GM19324 (cell line): ENCODE measurements around the gene GPAT3.
"Not testable (repeated sequence)": the region's sequence is repeated elsewhere in the genome, so short reads cannot be mapped to it uniquely, and the experiment has no call there.

Source experiments
- ATAC-seq: cut with Tn5 transposase; IDR thresholded peaks from one replicate; pipeline ENCODE4 v1.9.1; 2021; ENCODE audit warnings: mild to moderate bottlenecking, moderate library complexity; ENCODE audit not compliant: unreplicated experiment, low FRiP score

Gene GPAT3

GRCh38 chr4:83535520-83536361 lies at the start of gene GPAT3:
TSS of gene GPAT3 (plus strand) at chr4:83536108. CDS start at chr4:83536623, 515 bp downstream.
- ATAC-seq, result peak; percentile 66

DNA sequence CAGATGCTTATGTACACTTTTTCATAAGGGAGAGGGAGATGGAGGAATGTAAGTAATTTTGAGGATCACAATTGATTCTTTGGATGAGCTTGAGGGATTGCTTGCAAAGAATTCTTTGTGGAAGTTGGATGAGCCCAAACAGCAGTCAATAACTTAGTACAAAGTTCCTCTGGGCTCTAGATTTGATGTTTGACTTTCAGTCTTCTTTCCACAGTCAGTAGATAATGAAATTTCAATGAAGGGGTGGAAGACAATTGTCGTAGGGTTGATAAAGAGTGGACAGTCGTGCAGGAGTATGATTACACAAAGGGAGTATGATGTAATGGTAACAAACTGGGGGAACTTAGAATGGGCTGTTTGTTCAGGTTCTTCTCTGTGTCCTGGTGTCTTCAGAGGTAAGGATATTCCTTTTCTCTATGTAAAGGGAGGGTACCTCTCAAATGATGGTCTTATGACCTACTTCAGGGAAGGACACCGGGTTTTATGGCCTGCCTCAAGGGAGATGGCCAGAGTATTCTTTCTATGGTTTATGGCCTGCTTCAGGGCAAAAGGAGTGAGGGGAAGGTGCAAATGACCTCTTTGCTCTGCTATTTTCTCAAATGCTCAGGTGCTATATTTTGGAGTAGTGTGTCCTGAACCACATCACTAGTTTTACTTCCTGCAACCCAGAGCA lies 49.3 kb upstream of the GPAT3 start:
- no peak for ATAC-seq

GRCh38 chr4:83489711-83490326 lies 46.1 kb upstream of the GPAT3 start:
- no peak for ATAC-seq

DNA sequence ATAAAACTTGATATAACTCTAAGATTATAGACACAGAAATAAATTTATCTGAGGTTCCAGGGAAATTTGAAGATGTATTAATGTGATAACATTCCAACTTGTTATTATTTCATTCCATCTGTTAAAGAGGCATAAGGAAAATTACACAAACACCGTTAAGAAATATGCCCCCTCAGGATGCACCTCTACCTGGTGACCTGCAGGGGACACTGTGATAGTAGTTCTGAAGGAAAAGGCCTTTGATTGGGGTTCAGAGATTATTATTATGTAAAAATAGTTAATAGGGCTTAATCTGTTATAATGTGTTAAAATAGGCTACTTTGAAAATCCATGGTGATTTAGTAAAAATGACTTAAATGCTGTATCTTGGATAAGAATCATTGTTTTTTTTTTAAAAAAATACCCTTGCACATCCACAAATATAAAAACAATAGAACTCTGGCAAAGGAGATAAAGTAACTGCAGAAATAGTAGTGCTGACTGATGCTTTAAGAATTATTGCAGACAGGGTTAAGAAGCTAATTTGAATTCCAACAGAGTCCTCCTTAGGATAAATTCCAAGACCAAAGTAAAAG lies 44.9 kb upstream of the GPAT3 start:
- no peak for ATAC-seq

DNA sequence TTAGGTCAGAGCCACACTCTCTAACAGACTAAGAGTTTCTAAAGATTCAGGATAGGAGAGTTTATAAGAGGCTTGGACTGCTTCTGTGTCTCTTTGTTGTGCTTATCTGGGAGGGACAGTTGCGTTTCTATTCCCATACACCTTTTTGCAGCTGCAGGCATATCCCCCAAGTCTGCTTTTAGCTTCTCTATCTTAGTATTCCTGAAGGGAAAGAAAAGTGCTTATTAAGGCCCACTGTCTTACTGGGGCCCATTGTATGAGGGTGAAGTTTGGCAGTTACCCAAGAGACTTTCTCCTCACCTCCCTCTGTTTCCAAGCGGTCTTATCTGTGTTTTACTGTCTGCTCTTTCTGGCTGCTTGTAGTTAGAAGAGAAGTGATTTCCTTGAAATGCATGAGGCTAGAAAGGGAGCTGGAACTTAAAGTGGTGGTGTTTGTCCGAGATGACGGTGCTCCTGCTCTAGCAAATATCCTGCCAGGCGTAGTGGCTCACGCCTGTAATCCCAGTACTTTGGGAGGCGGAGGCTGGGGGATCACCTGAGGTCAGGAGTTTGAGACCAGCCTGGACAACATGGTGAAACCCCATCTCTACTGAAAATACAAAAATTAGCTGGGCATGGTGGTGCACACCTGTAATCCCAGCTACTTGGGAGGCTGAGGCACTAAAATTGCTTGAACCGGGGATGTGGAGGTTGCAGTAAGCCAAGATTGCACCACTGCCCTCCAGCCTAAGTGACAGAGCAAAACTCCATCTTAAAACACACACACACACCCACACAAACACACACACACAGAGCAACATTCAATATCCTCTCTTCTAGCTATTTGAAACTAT lies 39.6 kb upstream of the GPAT3 start:
- not testable (repeated sequence) for ATAC-seq

- no peak for ATAC-seq
Observed at GRCh38 chr4:83498187-83498586, 37.7 kb upstream of the GPAT3 start.

- ATAC-seq, result not testable (repeated sequence)
Observed at GRCh38 chr4:83501671-83502070, 34.2 kb upstream of the GPAT3 start.

GRCh38 chr4:83503974-83504373 lies 31.9 kb upstream of the GPAT3 start:
- ATAC-seq, result no peak

GRCh38 chr4:83504503-83504902 lies 31.4 kb upstream of the GPAT3 start:
- ATAC-seq, result no peak

DNA sequence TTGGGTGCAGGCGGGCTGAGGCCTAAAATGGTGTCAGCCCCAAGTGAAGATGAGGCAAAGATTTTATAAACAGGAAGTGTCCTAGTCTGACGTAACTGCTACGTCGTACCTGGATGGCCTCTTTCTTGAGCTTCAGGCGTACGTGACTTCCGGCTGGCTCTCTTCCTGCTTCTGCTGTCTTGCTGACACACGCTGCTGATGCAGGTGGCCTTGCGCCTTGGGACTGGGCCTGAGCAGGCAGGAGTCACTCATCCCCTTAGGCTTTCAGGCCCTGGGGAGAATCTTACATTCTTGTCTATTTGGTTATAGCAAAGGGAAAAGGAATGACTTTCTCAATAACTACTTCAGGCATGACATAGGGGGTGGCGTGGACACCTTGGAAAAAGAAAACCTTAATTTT lies 30.9 kb upstream of the GPAT3 start:
- ATAC-seq, result no peak

DNA sequence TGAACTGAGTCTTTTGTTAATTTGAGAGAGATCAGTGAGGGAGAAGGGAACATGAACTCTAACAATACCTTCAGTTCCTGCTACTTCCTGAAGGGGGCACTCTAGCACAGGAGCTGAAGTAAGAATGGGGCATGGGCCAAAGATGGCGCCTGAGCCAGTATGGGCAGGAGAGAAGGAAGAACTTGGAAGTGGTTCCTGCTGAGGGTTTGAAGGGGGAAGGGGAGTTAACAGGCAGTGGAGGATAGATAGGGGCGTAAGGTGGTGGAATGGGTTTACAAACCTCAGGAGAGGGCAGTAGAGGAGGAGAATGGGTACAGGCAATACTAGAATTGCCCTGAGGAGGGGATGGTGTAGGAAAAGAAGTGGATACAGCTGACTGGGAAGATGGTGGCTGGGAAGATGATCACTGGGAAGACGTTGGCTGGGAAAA lies 26.7 kb upstream of the GPAT3 start:
- not testable (repeated sequence) for ATAC-seq

- ATAC-seq, result no peak
Observed at GRCh38 chr4:83510442-83510841, 25.5 kb upstream of the GPAT3 start.

DNA sequence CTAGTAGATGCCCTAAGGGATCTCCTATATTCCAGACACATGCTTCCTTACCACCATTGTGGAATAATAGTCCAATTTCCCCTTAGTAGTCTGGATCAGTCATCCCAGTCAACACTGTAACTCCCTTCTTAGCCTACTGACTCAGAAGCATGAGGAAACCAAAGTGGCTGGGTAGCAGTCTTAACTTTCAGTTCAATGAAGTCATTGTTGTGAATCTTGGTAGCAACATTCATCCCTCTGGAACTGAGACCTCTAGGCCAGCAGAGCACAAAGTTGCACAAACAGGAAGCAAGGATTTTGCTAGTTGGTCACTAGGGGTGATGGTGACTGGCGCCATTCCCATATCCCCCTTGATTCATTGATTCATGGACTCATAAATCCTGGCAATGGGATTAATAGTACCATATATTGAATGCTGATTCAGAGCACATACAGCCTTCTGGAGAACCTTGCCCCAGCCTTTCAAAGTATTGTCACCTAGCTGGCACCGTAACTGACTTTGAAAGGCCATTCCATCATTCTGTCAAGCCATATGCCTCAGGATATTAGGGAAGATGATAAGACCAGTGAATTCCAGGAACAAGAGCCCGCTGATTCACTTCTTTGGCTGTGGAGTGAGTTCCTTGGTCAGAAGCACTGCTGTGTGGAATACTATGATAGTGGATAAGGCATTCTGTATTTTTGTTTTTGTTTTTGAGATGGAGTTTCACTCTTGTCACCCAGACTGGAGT lies 19.7 kb upstream of the GPAT3 start:
- ATAC-seq, result no peak

- ATAC-seq, result no peak
Observed at GRCh38 chr4:83522239-83522638, 13.7 kb upstream of the GPAT3 start.

DNA sequence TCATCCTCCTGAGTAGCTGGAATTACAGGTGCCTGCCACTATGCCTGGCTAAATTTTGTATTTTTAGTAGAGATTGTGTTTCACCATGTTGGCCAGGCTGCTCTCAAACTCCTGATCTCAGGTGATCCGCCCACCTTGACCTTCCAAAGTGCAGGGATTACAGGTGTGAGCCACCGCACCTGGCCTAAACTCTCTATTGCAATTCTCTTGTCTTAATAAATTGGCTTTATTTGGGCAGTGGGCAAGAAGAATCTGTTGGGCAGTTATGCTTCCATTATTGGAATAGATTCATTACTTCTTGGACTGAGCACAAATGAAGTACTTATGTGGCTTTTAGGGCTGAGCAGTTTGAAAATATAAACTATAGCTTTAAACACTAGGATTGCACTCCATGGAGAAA lies 8.2 kb upstream of the GPAT3 start:
- no peak for ATAC-seq

DNA sequence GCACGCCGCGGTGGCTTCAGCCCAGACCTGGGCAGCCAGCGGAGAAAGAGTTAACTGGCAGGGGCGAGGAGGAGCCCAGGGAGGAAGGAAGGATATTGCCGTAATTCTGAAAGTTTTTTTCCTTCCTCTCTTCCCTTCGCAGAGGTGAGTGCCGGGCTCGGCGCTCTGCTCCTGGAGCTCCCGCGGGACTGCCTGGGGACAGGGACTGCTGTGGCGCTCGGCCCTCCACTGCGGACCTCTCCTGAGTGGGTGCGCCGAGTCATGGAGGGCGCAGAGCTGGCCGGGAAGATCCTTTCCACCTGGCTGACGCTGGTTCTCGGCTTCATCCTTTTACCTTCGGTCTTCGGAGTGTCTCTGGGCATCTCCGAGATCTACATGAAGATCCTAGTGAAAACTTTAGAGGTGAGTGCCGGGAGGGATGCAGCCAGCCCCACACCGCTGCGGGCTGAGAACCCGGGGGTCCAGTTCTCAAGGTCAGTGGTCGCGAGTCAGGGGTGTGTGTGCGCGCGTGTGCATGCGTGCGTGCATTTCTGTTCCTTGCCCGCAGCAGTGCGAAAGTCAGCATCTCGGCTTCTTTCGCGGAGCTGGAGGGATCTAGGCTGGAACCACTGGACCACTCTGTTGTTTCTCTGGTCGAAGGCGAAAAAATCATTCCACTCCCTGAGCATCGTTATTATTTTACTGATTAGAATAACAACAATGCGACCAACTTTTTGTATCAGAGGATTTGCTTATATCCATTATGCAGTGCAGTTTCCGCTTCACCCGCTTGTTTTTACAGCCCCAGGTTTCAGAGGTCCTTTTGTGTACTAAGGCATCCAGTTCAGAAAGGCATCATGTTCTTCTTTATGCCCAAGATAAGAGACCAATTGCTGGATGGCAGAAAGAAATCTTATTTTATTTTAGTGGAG lies 709 bp downstream of the GPAT3 start:
- ATAC-seq, result peak; percentile 10

- ATAC-seq, result no peak
Observed at GRCh38 chr4:83542225-83542624, 6.3 kb downstream of the GPAT3 start.

- ATAC-seq, result no peak
Observed at GRCh38 chr4:83546786-83547185, 10.9 kb downstream of the GPAT3 start.
